Astrocyte (in vitro differentiated cells and primary cell): Measurements from ENCODE around the gene ABCC1. TPM values are rescaled to one million over a fixed set of nuclear protein-coding genes. Genes with fewer than 3 reads are reported as not detected.

Experiments used
- DNase-seq: peaks from one replicate; pipeline ENCODE4 v3.0.0-alpha.2; 2010; ENCODE audit warnings: low read depth
- FAIRE-seq: peaks from 2 replicates; lab custom pipeline; 2011; peaks lifted over from hg19 to GRCh38; lab: Jason Lieb, UNC
- H2AFZ ChIP-seq: 2 replicates; pipeline ENCODE4 v1.6.0; 2012; ENCODE audit warnings: low read depth, low read length, inconsistent platforms
- H3K27ac ChIP-seq: 2 replicates; pipeline ENCODE4 v1.5.1; 2011; ENCODE audit warnings: low read depth, low read length, inconsistent platforms
- H3K27me3 ChIP-seq: 2 replicates; pipeline ENCODE4 v1.6.0; 2011; ENCODE audit warnings: low read length, inconsistent platforms; ENCODE audit not compliant: insufficient read depth
- H3K36me3 ChIP-seq: 2 replicates; pipeline ENCODE4 v1.5.1; 2011; ENCODE audit warnings: low read length, inconsistent platforms; ENCODE audit not compliant: insufficient read depth
- H3K4me1 ChIP-seq: 2 replicates; pipeline ENCODE4 v1.5.1; 2011; ENCODE audit warnings: low read length, inconsistent platforms; ENCODE audit not compliant: insufficient read depth
- H3K4me2 ChIP-seq: 2 replicates; pipeline ENCODE4 v1.6.0; 2012; ENCODE audit warnings: low read length, inconsistent platforms
- H3K4me3 ChIP-seq: 2 replicates; pipeline ENCODE4 v1.5.1; 2011; ENCODE audit warnings: low read depth, mild to moderate bottlenecking, low read length, inconsistent platforms; ENCODE audit not compliant: insufficient read depth
- H3K79me2 ChIP-seq: 2 replicates; pipeline ENCODE4 v1.6.0; 2012; ENCODE audit warnings: mild to moderate bottlenecking, low read length, inconsistent platforms; ENCODE audit not compliant: insufficient read depth
- H3K9ac ChIP-seq: 2 replicates; pipeline ENCODE4 v1.6.0; 2012; ENCODE audit warnings: mild to moderate bottlenecking, low read length, inconsistent platforms
- H3K9me3 ChIP-seq: 2 replicates; pipeline ENCODE4 v1.5.1; 2012; ENCODE audit warnings: low read depth, mild to moderate bottlenecking, low read length, inconsistent platforms; ENCODE audit not compliant: insufficient read depth
- H4K20me1 ChIP-seq: 2 replicates; pipeline ENCODE4 v1.6.0; 2012; ENCODE audit warnings: low read length, inconsistent platforms; ENCODE audit not compliant: insufficient read depth
- H3K27ac Mint-ChIP-seq: one replicate; pipeline ENCODE4 v1.8.0; 2021; ENCODE audit warnings: mild to moderate bottlenecking, mixed read lengths; ENCODE audit not compliant: unreplicated experiment
- H3K27me3 Mint-ChIP-seq: one replicate; pipeline ENCODE4 v1.8.0; 2021; ENCODE audit warnings: low read depth, mixed read lengths; ENCODE audit not compliant: unreplicated experiment
- H3K36me3 Mint-ChIP-seq: one replicate; pipeline ENCODE4 v1.8.0; 2021; ENCODE audit warnings: low read depth, mixed read lengths; ENCODE audit not compliant: unreplicated experiment
- H3K4me1 Mint-ChIP-seq: one replicate; pipeline ENCODE4 v1.8.0; 2021; ENCODE audit warnings: low read depth, mixed read lengths; ENCODE audit not compliant: unreplicated experiment
- H3K4me3 Mint-ChIP-seq: one replicate; pipeline ENCODE4 v1.8.0; 2021; ENCODE audit warnings: mild to moderate bottlenecking, moderate library complexity, mixed read lengths; ENCODE audit not compliant: unreplicated experiment
- H3K9me3 Mint-ChIP-seq: one replicate; pipeline ENCODE4 v1.8.0; 2021; ENCODE audit warnings: mild to moderate bottlenecking, mixed read lengths; ENCODE audit not compliant: unreplicated experiment
- EZH2 ChIP-seq: IDR thresholded peaks from 2 replicates; pipeline ENCODE4 v1.6.1; 2012; ENCODE audit warnings: mild to moderate bottlenecking, low read length, inconsistent platforms; ENCODE audit not compliant: insufficient read depth
- total RNA-seq: library from RNA; stranded (reverse); gene quantifications from 2 replicates; pipeline ENCODE4 v1.2.1, GENCODE V29; 2021
- TF ChIP-seq, protein P1 (sequence below): IDR thresholded peaks from 2 replicates; pipeline ENCODE4 v1.5.1; 2011; ENCODE audit warnings: low read depth, mild to moderate bottlenecking, inconsistent platforms, low read length, moderate library complexity; ENCODE audit not compliant: insufficient read depth

The ABCC1 gene
- total RNA-seq, 1 donor from 2014 or later, result 42.1 TPM

DNA sequence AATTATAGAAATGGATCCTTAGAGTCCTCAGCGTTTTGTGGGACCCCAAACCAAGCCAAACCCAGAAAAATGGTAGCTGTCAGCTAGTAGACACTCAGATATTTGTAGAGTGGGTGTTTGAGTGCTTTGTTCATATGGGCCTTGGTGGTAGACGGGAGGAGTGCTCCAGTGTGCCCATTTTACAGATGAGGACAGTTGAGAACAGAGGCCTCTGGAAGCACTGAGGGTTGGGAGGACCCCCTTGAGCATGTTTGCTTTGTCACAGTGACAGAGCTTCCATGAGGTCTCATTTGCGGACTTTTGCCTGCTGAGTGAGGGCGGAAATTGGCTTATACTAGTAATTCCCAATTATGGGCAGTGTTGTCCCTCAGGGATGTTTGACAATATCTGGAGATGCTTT lies 162.2 kb downstream of the ABCC1 start:
- H3K27me3 ChIP-seq, result no peaks in the 10 kb centered on the region
- no peaks in the 10 kb centered on the region for H3K4me1 ChIP-seq
- Mint-ChIP-seq H3K9me3 (no peaks in the 10 kb centered on the region), H3K36me3 (peaks cover 38% of the 10 kb centered on the region), H3K27me3 (no peaks in the 10 kb centered on the region), H3K4me1 (no peaks in the 10 kb centered on the region), H3K27ac (no peak overlapping the region), H3K4me3 (no peak overlapping the region)
- no peaks in the 10 kb centered on the region for H3K79me2 ChIP-seq
- no peak for TF ChIP-seq EZH2
- TF ChIP-seq, protein P1, sequence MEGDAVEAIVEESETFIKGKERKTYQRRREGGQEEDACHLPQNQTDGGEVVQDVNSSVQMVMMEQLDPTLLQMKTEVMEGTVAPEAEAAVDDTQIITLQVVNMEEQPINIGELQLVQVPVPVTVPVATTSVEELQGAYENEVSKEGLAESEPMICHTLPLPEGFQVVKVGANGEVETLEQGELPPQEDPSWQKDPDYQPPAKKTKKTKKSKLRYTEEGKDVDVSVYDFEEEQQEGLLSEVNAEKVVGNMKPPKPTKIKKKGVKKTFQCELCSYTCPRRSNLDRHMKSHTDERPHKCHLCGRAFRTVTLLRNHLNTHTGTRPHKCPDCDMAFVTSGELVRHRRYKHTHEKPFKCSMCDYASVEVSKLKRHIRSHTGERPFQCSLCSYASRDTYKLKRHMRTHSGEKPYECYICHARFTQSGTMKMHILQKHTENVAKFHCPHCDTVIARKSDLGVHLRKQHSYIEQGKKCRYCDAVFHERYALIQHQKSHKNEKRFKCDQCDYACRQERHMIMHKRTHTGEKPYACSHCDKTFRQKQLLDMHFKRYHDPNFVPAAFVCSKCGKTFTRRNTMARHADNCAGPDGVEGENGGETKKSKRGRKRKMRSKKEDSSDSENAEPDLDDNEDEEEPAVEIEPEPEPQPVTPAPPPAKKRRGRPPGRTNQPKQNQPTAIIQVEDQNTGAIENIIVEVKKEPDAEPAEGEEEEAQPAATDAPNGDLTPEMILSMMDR, result no peak
- H3K4me2 ChIP-seq, result no peak overlapping the region
- H4K20me1 ChIP-seq, result peaks cover 4% of the 10 kb centered on the region
- H3K9ac ChIP-seq, result no peak overlapping the region
- no peak overlapping the region for H2AFZ ChIP-seq
- H3K36me3 ChIP-seq, result peaks cover 27% of the 10 kb centered on the region
- FAIRE-seq (no peak), DNase-seq (no peak)
- H3K4me3 ChIP-seq, result no peak overlapping the region
- H3K27ac ChIP-seq, result no peak overlapping the region
- no peaks in the 10 kb centered on the region for H3K9me3 ChIP-seq

DNA sequence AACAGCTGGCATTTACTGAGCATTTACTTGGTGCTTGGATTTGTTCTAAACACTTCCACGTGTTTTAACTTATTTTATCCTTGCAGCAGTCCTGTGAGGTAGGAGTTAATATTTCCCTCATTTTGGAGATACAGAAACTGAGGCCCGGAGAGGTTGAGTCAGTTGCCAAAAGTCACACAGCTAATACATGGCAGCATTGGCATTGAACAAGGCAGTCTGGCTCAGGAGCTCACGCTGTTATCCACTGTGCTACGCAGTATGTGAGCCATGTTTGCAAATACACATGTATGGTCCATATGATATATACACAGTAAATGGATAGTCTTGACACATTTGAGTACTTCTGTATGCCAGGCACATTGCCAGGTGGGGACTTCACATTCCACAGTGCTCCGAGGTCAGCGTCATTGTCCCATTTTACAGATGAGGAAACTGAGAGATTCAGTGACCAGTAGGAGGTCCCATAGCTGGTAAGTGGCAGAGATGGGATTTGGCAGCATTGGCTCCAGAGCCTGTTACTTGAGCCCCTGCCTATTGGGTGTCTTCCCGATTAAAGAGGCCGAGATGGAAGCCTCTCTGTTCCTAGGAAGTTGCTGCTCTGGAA lies 163.1 kb downstream of the ABCC1 start:
- H3K79me2 ChIP-seq, result no peaks in the 10 kb centered on the region
- no peaks in the 10 kb centered on the region for H3K4me1 Mint-ChIP-seq
- H3K27me3 ChIP-seq, result no peaks in the 10 kb centered on the region
- H3K9me3 ChIP-seq, result no peaks in the 10 kb centered on the region
- no peak for DNase-seq
- peaks cover 27% of the 10 kb centered on the region for H3K36me3 ChIP-seq
- H3K4me3 ChIP-seq, result no peak overlapping the region
- no peak for TF ChIP-seq EZH2
- TF ChIP-seq, protein P1, result no peak
- no peak overlapping the region for H3K4me2 ChIP-seq
- peaks cover 47% of the 10 kb centered on the region for H3K36me3 Mint-ChIP-seq
- H3K9me3 Mint-ChIP-seq, result no peaks in the 10 kb centered on the region
- H3K4me1 ChIP-seq, result no peaks in the 10 kb centered on the region
- no peak overlapping the region for H3K4me3 Mint-ChIP-seq
- peaks cover 4% of the 10 kb centered on the region for H4K20me1 ChIP-seq
- no peaks in the 10 kb centered on the region for H3K27me3 Mint-ChIP-seq
- no peak overlapping the region for H3K27ac Mint-ChIP-seq
- FAIRE-seq, result no peak
- no peak overlapping the region for H2AFZ ChIP-seq
- H3K9ac ChIP-seq, result no peak overlapping the region
- no peak overlapping the region for H3K27ac ChIP-seq

DNA sequence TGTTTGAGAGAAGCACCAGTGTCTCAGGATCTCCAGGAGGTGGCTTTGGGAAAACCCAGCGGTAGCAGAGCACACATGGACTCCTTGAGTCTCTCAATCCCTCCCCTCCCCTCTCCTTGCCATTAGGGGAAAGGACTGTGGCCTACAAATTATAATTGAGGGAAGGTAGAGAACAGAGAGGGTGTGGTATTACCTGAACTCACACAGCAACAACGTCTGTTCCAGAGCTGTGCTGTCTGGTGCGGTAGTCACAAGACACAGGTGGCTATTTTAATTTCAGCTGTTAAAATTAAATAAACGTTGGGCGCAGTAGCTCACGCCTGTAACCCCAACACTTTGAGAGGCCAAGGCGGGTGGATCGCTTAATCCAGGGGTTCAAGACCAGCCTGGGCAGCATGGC lies 163.7 kb downstream of the ABCC1 start:
- no peak overlapping the region for H3K4me3 ChIP-seq
- H3K79me2 ChIP-seq, result no peaks in the 10 kb centered on the region
- H2AFZ ChIP-seq, result no peak overlapping the region
- Mint-ChIP-seq H3K27me3 (no peaks in the 10 kb centered on the region), H3K4me1 (no peaks in the 10 kb centered on the region), H3K36me3 (peaks cover 52% of the 10 kb centered on the region), H3K9me3 (no peaks in the 10 kb centered on the region), H3K27ac (no peak overlapping the region), H3K4me3 (no peak overlapping the region)
- DNase-seq (no peak), FAIRE-seq (no peak)
- no peak overlapping the region for H3K9ac ChIP-seq
- no peaks in the 10 kb centered on the region for H3K9me3 ChIP-seq
- H3K4me2 ChIP-seq, result no peak overlapping the region
- no peaks in the 10 kb centered on the region for H3K4me1 ChIP-seq
- peaks cover 27% of the 10 kb centered on the region for H3K36me3 ChIP-seq
- peaks cover 4% of the 10 kb centered on the region for H4K20me1 ChIP-seq
- TF ChIP-seq, protein P1, result no peak
- no peak for TF ChIP-seq EZH2
- no peaks in the 10 kb centered on the region for H3K27me3 ChIP-seq
- no peak overlapping the region for H3K27ac ChIP-seq
